ENCODE results near the gene ATAD2B. TPM values are rescaled to one million over a fixed set of nuclear protein-coding genes. Genes with fewer than 3 reads are reported as not detected.

The ATAD2B gene
- total RNA-seq, 1 experiment from 2014 or later = 19.7 TPM

- no peak for DNase-seq
- intact Hi-C loops (cut with micrococcal nuclease; ENCODE audit: unreplicated experiment) = no loop called here
- no peak for TF ChIP-seq CTCF (IDR thresholded peaks at IDR 0.05; ENCODE audit: unreplicated experiment)
- Mint-ChIP-seq H3K9me3 (ENCODE audit: low read depth, unreplicated experiment) (no peaks in the 10 kb centered on the region), H3K36me3 (ENCODE audit: insufficient read depth, unreplicated experiment) (no peaks in the 10 kb centered on the region), H3K4me3 (ENCODE audit: low read depth, unreplicated experiment) (no peak overlapping the region), H3K27ac (ENCODE audit: unreplicated experiment) (no peak overlapping the region), H3K27me3 (ENCODE audit: unreplicated experiment) (no peaks in the 10 kb centered on the region), H3K4me1 (ENCODE audit: low read depth, unreplicated experiment) (no peaks in the 10 kb centered on the region)
- no TSS peak for BruUV-seq (replicated peaks)
- CTCF ChIA-PET = interaction anchor here (1.0 kb wide), 1 partner anchor 15 kb away, joined by 6 read pairs; no protein-coding TSS in a partner anchor
Observed at GRCh38 chr2:23772684-23773083, 154.2 kb downstream of the ATAD2B start.

GRCh38 chr2:23772056-23772455 is 154.9 kb downstream of the ATAD2B start:
- Mint-ChIP-seq H3K9me3 (ENCODE audit: low read depth, unreplicated experiment) (no peaks in the 10 kb centered on the region), H3K4me1 (ENCODE audit: low read depth, unreplicated experiment) (peaks cover 6% of the 10 kb centered on the region), H3K4me3 (ENCODE audit: low read depth, unreplicated experiment) (no peak overlapping the region), H3K27ac (ENCODE audit: unreplicated experiment) (no peak overlapping the region), H3K27me3 (ENCODE audit: unreplicated experiment) (no peaks in the 10 kb centered on the region), H3K36me3 (ENCODE audit: insufficient read depth, unreplicated experiment) (no peaks in the 10 kb centered on the region)
- CTCF ChIA-PET = interaction anchor here (0.6 to 1.0 kb wide), 2 partner anchors 15 to 318 kb away, joined by 5 to 6 read pairs; no protein-coding TSS in a partner anchor
- DNase-seq = no peak
- intact Hi-C loops (cut with micrococcal nuclease; ENCODE audit: unreplicated experiment) = no loop called here
- BruUV-seq (replicated peaks) = no TSS peak
- no peak for TF ChIP-seq CTCF (IDR thresholded peaks at IDR 0.05; ENCODE audit: unreplicated experiment)

GRCh38 chr2:23769364-23769763 is 157.6 kb downstream of the ATAD2B start:
- no peak for TF ChIP-seq CTCF (IDR thresholded peaks at IDR 0.05; ENCODE audit: unreplicated experiment)
- Mint-ChIP-seq H3K4me1 (ENCODE audit: low read depth, unreplicated experiment) (peaks cover 15% of the 10 kb centered on the region), H3K4me3 (ENCODE audit: low read depth, unreplicated experiment) (no peak overlapping the region), H3K27me3 (ENCODE audit: unreplicated experiment) (no peaks in the 10 kb centered on the region), H3K9me3 (ENCODE audit: low read depth, unreplicated experiment) (no peaks in the 10 kb centered on the region), H3K27ac (ENCODE audit: unreplicated experiment) (no peak overlapping the region), H3K36me3 (ENCODE audit: insufficient read depth, unreplicated experiment) (no peaks in the 10 kb centered on the region)
- BruUV-seq (replicated peaks) = no TSS peak
- no peak for DNase-seq
- intact Hi-C loops (cut with micrococcal nuclease; ENCODE audit: unreplicated experiment) = loop anchor here (10.0 kb wide), 1 partner anchor 405 kb away; no protein-coding TSS in a partner anchor
- CTCF ChIA-PET = no interaction called here

GRCh38 chr2:23767876-23768621 is 158.9 kb downstream of the ATAD2B start:
- no peak for DNase-seq
- no peak overlapping the region for H3K4me3 Mint-ChIP-seq (ENCODE audit: low read depth, unreplicated experiment)
- H3K27ac Mint-ChIP-seq (ENCODE audit: unreplicated experiment) = no peak overlapping the region
- intact Hi-C loops (cut with micrococcal nuclease; ENCODE audit: unreplicated experiment) = loop anchor here (10.0 kb wide), 1 partner anchor 403 kb away; no protein-coding TSS in a partner anchor
- BruUV-seq (replicated peaks) = no TSS peak
- CTCF ChIA-PET = no interaction called here
- no peaks in the 10 kb centered on the region for H3K27me3 Mint-ChIP-seq (ENCODE audit: unreplicated experiment)
- H3K9me3 Mint-ChIP-seq (ENCODE audit: low read depth, unreplicated experiment) = no peaks in the 10 kb centered on the region
- no peaks in the 10 kb centered on the region for H3K36me3 Mint-ChIP-seq (ENCODE audit: insufficient read depth, unreplicated experiment)
- H3K4me1 Mint-ChIP-seq (ENCODE audit: low read depth, unreplicated experiment) = peaks cover 15% of the 10 kb centered on the region
- no peak for TF ChIP-seq CTCF (IDR thresholded peaks at IDR 0.05; ENCODE audit: unreplicated experiment)

Measured in Calu3 (cell line).